ENCODE measurements around the gene CDK5RAP3.

Gene CDK5RAP3

DNA sequence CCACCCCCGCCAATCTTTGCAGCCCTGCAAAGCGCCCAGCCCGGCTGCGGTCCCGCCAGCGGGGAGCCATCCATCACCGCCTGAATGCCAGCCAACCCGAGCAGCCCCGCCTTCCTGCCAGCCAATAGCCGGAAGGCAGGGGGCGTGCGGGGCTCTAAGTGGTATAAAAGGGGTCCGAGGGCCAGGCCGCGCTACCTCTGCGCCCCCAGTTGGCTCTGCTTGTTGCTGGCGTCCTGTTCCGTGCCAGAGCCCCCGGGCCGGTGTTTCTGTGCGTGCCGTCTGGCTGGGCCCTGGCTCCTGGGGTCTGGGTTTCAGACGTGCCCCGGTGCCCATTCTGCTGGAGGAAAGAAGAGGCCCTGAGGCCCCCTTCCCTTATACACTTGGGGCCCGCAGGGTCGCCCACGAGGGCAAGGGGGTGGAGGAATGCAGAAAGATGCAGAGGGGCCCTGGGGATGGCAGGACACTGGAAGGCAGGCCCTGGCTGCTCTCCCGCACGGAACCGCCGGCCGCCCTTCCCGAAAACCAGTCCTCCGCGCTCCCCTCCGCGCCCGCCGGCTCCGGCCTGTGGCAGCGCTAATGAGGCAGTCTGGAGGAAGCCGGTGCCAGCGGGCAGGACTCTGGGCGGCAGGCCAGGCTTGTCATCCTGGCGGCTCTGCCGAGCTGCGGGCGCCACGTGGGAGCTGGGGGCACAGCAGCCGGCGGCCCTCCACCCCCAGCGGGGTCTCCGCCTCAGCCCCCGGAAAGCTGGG, 52.7 kb downstream of the CDK5RAP3 start:
- DNase-seq (ENCODE audit: low read depth in 2 of 2): no peak

DNA sequence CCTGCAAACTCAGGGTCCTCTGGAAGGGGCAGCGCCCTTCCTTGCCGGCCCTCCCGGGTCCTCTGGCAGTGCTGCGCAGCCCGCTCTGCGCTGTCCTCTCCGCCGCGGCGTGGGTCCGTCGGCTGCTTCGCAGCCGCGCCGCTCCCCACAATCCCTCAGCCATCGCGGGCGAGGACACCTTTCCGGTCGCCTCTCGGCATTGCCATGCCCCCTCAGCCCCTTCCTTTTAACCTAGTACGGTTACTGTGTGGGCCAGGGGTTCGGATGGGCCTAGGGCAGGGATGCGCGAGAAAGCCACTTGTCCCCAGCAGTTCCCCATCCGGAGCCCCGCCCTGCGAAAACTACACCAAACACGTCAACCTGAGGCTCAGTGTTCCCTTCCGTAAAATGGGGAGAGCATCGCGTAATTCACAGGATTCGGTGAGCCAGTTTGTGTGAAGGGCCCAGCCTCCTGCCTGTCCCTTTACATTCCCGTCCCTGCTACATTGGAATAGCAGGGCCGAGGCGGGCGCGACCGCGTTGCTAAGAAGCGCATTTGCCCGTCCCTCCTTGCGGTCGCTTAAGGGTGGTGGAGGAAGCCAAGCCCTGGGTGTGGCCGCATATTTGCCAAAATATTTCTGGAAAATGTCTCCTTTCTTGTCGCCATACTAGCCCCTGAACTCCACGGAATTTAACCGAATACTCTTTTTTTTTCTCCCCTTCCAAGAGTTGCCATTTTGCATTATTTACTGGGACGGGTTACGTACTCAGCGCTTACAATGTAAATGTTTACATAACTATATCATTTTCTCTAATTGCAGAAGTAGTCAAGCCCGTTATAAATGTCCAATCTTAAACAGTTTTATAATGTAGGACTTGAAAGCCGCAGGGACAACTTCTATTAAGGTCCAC, 53.5 kb downstream of the CDK5RAP3 start:
- DNase-seq (ENCODE audit: low read depth in 2 of 2): no peak

DNA sequence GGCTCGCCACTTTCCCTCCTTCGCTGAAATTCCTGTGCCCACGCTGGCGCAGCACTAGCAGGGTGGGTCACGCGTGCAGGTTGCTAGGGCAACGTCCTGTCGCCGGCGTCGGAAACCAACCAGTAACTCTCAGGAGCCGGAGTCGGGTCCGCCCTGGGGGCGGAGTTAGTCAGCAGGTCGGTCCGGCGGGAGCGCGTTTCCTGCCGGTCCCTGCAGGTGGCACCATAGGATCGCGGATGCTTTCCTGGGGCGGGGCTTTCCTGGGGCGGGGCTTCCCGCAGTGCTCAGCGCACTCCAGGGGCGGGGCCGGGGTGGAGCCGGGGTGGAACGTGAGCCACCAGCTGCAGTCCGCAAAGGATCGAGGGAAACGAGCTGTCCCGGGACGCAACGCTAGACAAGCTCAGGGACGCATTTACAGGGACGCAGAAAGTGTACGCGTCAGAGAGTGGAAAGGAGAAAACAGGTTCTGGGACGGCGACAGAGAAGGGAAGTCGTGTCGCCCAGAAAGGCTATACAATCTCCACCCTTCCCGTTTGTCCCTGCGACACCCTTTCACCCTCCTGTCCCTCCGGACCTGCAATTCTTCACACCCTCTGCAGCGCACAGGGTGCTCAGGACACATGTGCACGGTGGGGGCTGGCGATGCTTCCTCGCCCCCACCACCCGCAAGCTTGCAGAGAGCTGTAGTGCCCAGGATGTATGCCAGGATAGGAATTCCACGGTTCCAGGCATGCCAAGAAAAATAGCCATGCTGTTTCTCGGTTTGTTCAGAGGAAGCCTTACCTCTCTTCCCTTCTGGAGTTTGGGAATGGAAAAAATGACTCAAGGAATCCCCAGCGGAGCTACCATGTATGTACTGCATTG, 54.4 kb downstream of the CDK5RAP3 start:
- DNase-seq (ENCODE audit: low read depth in 2 of 2): peak; percentile 95 to 96

DNA sequence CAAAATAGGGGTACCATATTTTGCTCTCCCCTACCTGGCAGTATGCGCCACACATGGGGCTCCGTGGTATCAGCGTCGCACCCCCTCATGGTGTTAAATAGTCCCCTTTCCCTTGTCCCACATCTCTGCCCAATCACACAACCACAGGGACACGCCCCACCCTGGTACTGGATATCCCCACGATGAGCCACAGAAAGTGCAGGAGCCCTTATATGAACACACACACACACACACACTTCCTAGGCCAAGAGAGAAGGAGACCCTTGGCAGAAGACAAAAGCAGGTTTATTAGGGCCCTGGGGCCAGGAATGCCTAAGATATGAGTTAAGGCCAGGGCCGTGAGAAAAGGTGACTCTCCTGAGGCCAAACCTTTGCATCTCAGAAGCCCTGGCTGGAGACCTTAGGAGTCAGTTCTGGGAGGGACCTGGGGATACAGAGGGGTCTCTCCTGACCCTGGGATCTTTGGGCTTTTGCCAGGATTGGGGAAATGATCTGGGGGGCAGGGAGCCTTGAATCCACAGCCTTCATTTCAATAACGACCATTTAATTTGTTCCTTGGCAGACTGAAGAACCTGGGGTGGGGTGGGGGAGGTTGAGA, 55.1 kb downstream of the CDK5RAP3 start:
- no peak for DNase-seq (ENCODE audit: low read depth in 2 of 2)

DNA sequence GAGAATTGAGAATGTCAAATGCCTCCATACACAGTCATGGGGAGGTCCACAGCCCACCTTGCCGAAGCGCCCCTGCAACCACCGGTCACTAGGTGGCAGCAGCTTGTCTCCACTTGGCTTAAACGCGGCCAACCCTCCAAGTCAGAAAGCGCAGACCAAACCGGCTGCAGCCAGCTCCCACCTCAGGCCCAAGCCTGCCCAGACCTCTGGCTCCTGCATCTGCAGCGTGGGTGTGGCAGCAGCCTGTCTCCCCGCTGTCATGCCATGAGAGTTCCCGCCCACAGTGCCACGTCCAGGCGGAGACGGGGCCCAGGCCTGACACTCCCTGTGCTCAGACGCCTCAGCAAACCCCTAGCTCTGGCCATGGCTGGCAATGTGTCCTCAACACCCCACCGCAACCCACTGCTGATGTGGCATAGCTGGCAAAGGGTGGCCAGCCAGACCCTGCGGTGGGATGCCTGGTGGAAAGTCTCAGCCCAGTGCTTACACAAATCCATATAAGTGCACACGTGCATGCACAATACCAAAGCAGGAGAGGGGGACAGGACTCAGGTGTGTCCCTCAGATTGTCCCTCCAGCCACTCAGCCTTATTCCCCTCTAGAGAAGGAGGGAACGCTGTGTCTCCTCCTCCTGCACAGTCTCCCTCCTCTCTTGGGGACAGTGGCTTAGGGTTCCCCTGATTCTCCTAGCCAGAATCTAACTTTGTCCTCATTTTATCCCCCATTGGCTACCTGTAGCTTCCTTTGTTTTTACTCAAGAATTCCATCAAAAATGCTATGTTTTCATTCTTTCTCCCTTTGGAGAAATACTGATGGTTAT, 55.8 kb downstream of the CDK5RAP3 start:
- peak in 1 of 2 donors; percentile 54 for DNase-seq (ENCODE audit: low read depth in 2 of 2)

DNA sequence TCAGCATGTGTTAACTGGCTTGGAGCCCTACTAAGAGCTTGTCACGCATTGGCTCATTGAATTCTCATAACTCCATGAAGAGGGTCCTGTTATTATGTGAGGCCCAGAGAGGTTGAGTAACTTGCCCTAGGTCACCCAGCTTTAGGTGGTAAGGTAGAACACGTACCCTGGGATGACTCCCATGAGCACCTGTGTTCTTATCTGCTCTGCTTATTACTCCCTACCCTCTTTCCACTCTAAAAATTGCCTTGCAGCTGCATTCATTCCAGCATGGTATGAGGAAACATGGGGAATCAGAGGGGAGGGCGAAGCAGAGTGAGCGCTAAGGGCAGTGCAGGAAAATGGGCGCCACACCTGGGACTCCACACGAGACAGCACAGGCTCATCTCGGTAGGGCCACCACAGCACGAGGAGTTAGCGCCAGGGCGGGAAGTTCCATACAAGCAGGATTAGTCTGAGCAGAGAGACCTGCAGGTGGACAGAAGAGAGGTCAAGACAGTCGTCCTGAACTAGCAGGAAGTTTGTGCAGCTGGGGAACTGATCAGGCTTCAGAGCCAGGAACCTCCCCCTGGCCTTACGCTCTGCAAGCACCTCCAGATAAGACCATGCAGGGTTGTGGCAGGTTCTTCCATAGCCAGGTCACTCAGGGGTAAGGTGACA, 56.5 kb downstream of the CDK5RAP3 start:
- DNase-seq (ENCODE audit: low read depth in 2 of 2): no peak

DNA sequence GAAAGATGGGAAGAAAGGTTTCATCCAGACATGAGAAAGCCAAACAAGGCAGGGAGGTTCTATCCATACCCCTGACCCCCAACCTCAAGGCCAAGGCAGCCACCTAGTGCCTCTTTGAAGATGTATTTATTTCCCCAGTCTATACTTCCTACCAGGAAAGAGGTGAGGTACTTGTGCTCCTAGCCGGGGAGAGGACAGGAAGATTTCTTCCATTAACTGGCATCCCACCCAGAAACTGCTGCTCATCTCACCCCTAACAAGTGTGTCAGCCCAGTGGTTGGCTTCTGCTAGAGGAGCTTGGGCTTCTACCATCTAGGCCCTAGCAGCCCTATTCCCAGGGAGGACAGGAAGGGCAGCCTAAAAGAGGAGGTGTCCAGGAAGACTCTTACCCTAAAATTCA, 57.8 kb downstream of the CDK5RAP3 start:
- DNase-seq (ENCODE audit: low read depth in 2 of 2): no peak

DNA sequence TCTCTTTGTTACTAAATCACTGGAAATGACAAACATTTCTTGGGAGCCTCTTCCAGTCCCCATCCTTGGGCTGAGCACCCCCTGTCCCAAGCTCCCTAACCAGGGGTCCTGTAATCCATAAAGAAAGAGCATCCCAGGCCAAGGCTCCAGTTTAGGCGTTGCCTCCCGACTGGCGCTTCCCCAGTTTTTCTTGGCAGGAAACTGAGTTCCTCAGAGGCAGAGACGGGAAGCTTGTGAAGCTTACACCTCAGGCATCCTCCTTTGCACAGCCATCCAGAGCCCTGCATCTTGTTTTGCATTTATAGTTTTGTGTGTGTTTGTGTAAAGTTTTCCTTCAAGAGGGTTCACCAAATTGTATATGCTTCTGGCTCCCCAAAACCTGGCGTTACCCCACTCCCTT, 59.6 kb downstream of the CDK5RAP3 start:
- no peak for DNase-seq (ENCODE audit: low read depth in 2 of 2)

All from activated CD8-positive, alpha-beta memory T cell treated with anti-CD3 and anti-CD28 coated beads for 4 hours (primary cell).